HG02642 (cell line): ENCODE data around the gene IQSEC1.
A peak's percentile ranks its signal among the peaks of the same experiment; 100 is the strongest.
"Not testable (repeated sequence)": the region's sequence is repeated elsewhere in the genome, so short reads cannot be mapped to it uniquely, and the experiment has no call there.

ENCODE experiments used
- ATAC-seq: cut with Tn5 transposase; IDR thresholded peaks from one replicate; pipeline ENCODE4 v1.9.1; 2021; ENCODE audit warnings: mild to moderate bottlenecking; ENCODE audit not compliant: unreplicated experiment, poor library complexity

IQSEC1 gene

DNA sequence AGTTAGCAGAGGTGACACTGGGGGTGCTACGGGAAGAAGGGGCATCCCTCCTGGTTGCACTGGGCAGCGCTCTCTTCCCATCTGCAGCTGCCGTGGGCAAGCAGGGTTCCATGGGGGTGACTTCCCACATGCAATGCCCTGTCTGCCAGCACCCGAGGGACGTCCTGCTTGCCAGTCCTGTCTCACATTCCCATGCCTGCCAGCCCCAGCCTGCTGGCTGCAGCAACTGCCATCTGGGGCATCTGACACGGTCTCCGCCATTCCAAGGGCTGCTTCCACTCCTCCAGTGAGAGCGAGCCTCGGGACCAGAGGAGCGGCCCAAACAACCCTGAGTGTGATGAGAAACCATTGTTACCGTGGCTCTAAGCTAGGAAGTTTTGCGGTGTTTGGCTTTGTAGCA lies 186.5 kb downstream of the IQSEC1 start:
- no peak for ATAC-seq

DNA sequence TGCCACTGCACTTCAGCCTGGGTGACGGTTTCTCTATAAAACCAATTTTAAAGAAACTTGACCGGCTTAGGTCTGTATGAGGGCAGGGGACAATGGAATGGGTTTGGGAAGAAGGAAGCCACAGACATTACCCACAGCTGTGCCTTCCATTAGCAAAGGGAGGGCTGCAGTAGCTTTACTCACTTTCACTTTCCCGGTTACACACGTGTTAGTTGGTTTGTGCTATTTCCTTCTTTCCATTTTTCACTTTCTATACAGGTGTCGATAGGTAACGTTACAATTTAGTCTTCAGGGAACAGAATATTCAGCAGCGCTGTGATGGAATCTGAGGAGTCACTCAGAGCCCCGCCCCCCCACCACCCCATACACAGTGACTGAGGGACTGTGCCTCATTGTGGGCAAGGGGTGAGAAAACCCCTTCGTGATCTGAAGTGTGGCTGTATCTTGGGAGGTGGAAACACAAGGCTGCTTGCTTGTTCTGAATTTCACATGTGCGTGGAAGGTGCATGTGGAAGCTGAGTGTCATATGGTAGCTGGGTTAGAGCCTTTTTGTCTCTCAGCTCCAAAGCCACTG lies 187.0 kb downstream of the IQSEC1 start:
- peak; percentile 51 for ATAC-seq

DNA sequence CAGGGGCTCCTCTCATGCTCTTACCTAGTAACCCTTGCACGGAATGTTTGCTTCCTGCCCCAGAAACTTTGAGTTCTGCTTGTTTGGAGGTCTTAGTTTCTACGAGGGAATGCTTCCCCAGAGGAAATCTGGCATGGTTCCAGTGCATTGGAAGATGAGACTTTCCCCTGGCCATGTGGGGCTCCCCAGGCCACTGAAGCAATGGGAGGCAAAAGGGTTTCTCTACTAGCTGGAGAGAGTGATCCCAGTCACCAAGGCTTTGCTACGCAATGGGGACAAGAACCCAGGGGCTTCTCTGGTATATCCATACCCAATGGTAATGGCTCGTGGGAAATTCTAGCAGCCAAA lies 187.7 kb downstream of the IQSEC1 start:
- no peak for ATAC-seq

DNA sequence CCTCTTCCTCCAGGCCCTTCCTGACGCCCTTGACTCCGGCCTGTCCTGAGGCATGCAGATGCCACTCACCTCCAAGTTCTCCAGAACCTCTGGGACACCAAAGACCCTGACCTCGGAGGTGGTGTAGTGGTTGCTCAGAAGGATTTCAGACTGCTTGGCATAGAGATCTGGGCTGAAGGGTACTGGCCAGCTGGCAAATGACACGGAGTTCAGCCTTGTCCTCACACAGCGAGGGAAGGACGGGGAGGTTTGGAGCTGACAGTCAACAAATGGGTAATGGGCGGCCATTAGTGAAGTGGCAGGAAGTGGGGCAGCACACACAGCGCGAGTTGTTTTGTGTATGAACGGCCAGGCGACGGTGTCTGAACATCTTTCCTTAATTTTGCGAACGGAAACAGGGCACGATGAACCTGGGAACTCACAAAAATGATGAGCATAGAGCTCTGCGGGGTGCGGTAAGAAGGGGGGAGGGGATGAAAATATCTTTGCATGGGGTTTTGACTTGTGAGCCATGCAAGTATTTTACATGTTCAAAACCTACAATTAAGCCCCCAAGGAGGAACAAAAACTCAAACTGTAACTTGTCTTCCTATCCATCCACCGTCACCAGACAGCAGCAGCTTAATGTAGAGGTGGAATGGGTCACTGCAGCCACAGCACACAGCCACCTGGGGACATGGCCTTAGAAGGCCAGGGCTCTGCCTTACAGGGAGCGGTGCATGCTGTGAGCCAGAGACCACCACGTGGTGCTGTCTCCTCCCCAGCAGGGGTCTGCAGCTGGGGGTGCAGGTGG lies 188.2 kb downstream of the IQSEC1 start:
- no peak for ATAC-seq

DNA sequence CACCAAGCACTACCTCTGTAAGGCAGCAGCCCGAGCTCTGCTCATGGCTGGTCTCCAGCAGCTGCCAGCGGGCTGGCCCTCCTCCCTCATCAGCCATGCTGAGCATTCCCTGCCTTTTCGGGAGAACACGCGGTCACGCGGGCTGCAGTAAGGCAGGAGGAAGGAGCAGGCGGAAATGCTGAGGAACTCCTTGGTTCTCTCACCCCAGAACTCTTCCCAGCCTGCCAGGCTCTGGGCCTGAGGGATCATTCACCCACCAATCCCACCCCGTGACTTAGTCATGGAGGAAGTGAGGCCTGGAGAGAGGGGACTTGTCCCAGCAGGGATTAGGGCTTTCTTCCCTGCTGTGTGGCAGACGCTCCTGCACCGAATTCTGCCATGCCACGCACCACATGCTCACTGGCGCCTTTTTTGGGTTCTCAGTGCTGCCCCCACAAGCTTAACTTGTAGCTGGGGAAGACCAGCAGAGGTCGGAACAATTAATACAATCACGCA lies 189.0 kb downstream of the IQSEC1 start:
- no peak for ATAC-seq

DNA sequence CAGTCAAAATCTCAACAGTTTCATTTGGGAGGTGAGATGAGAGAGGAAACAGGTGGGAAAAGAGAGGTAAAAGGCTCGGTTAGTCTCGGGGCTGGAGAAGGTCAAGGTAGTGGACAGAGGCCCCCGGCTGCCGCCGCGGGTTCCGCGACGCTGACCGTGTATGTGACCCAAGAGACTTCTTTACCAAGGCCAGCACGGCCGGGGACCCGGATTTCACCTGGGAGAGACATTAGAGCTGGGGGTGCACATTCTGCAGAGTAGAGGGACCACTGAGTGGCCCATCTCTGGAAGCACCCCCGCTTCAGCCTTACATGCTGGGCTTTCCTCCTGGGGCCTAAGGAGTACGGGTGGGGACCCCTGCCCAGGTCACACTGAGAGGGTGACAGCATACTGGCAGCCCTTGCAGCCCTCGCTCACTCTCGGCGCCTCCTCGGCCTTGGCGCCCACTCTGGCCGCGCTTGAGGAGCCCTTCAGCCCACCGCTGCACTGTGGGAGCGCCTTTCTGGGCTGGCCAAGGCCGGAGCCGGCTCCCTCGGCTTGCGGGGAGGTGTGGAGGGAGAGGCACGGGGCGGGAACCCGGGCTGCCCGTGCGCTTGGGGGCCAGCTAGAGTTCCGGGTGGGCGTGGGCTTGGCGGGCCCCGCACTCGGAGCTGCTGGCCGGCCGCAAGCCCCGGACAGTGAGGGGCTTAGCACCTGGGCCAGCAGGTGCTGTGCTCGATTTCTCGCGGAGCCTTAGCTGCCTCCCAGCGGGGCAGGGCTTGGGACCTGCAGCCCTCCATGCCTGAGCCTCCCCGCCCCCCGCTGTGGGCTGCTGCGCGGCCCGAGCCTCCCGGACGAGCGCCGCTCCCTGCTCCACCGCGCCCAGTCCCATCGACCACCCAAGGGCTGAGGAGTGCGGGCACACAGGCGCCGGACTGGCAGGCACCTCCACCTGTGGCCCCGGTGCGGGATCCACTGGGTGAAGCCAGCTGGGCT lies 190.6 kb downstream of the IQSEC1 start:
- ATAC-seq: no peak

DNA sequence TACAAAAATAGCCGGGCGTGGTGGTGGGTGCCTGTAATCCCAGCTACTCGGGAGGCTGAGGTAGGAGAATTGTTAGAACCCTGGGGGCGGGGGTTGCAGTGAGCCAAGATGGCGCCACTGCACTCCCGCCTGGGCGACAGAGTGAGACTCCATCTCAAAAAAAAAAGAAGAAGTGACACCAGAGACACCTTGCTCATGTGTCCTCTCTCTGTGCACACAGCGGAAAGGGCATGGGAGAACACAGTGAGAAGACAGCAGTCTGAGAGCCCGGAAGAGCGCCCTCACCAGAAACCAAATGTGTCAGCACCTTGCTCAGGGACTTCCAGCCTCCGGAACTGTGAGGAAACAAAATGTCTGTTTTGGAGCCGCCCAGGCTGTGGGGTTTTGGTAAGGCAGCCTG lies 191.4 kb downstream of the IQSEC1 start:
- ATAC-seq: peak; percentile 41

DNA sequence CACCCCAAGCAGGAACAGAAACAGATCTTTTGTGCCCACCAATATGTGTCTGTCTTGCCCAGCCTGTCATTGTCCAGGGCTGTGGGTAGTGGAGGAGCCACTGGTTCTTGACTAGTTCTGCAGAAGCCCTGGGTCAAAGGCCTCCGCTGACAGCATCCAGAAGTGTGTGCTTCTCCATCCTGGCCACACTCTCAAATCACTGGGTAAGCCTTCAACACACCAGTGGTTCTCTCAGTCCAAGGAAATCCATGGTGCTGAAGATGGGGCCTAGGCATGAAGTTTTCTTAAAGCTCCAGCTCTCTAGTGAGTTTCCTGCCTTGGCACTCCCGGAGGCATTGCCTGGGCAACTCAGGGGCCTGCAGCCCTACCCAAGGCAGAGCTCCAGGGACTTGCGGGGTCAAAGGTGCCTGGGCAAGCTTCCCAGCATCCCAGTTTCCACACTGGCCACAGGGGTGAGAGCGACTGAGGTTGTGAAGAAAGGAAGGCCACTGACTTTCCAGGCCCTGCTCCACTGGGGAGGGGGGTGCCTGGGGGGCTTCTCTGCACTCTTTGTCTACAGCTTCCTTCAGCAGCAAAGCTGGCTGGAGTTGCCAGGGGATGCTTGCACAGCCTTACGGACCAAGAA lies 193.9 kb downstream of the IQSEC1 start:
- no peak for ATAC-seq

DNA sequence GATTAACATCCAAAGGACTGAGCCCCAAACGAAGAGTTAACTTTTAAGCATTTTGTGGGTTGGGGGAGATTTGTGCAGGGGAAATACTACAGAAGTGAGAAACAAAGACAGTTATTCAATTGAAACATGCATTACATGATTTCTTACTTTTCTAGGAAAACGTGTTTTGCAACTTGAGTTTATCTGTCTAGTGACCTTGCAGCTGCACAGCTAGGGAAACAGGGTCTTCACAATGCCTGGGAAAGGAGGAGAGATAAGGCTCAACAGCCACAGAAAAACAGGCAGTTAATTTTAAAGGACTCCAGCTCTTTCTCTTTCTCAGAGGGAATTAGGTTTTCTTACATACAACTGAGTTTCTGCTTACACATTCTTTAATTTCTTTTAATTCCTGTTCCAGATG lies 194.5 kb downstream of the IQSEC1 start:
- ATAC-seq: not testable (repeated sequence)

DNA sequence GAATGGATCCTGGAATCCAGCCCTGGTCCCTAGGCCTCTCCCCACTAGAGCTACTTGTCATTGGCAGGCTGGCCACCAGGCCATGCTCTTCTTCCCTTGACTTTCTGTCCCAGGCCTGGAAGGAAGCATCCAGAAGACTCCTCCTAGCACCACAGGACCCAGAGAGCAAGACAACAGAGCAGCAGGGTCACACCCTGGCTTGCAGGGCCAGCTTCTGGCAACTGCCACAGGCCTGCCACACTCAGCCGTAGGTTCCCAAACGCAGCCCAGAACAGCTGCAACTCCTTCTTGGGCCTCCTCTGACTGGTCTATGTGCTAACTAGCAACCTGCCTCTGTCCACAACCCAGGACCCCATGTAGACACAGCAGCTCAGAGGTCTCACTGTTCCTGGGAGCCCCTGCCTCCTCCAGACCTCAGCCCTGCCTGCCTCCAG lies 195.1 kb downstream of the IQSEC1 start:
- no peak for ATAC-seq

DNA sequence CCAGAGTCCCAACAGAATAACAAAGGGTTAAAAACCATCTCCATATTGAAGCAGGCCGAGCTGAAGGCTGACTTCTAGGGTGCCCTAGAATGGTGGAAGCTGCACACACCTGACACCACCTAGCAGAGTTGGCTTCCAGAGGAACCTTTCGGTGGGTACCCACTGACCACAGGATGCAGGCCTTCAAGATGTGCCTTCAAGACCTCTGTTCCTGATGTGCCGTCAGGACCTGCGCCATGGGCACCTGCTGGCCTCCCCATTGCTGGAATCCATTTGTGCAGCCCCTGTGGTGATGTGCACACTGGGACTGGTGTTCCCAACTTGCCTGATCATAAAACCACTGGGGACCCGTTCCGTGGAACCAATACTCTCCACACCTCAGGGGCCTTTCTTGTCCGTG lies 196.2 kb downstream of the IQSEC1 start:
- ATAC-seq: no peak

DNA sequence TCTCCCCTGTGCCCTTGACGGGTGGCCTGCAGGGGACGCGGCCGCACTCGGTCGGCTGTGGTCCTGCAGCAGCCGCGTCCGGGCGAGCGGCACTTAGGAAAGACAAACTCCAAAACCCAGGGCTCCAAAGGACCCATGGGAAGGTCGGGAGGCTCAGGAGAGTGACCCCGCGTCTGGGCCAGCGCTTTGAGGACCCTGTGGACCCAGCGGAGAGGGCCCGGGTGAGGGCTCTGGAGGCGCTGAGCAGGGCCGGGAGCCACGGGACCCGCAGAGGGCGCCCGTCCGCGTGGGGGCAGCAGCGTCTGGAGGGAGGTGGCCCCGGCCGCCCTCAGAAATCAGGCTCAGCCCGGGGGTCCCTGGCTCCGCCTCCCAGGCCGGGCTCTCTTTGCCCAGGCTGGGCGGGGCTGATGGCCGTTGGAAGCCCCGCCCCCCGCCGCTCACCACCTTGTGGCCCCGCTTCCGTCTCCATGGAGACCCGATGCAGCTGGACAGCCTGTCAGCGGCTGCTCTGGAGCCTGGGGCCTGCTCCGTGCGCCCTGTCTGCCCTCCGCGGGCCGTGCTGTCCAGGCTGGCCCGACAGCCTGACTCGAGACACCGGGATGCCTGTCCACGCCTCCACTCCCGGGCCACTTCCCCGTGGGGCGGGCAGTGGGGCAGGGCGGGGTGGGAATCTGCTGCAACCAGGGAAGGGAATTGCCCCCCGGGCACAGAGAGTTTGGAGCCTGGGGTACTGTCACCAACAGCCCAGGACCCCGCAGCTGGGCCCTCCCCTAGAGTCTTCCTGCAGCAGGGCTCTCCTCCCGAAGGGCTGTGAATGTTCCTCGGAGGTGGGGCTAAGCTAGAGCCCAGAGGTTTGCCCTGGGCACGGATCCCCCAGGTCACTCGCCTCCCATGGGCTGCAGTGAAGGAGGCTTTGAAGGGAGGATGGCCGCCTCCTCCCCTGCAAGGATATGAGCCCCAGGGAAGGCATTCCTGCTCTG lies 197.1 kb downstream of the IQSEC1 start:
- peak; percentile 44 for ATAC-seq

DNA sequence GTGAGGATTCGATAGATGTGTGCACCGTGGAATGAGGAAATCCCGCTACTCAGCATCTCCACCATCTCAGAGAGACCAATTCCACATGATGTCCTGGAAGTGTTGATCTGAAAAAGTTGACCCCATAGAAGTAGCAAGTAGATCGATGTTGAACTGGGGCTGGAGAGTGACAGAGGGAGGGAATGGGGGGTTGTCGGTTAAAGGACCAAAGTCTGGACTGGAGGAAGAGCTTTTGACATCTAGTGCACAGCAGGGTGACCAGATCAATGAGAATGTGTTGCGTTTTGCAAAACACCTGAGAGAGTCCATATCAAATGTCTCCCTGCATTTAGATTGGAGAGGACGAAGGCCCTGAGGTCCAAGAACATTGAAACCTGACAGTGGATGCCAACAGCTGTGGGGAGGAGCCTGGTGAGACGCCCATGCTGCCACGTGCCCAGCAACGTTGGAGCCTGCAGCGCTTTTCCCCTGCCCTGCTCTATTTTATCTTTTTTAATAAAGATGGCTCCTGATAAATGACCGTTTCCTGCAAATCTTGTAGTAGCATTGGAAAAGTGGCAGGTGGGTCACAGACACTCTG lies 201.7 kb downstream of the IQSEC1 start:
- ATAC-seq: no peak

DNA sequence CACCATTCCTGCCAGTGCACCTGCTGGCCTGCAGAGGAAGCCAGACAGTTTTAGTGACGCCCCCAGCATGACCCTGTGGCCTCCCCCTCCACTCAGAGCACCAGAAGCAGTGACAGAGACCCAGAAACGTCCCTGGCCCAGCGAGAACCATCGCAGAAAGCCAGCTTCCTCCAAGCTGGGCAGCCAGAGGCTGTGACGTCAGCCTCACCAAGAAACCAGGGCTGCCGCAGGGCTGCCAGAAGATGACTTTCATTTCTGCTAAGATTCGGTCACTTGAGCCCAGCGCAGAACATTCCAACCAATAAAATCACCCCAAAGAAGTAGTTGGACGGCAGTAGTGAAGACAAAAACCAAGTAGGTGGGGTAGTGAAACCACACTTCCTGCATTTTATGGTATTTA lies 202.3 kb downstream of the IQSEC1 start:
- no peak for ATAC-seq

DNA sequence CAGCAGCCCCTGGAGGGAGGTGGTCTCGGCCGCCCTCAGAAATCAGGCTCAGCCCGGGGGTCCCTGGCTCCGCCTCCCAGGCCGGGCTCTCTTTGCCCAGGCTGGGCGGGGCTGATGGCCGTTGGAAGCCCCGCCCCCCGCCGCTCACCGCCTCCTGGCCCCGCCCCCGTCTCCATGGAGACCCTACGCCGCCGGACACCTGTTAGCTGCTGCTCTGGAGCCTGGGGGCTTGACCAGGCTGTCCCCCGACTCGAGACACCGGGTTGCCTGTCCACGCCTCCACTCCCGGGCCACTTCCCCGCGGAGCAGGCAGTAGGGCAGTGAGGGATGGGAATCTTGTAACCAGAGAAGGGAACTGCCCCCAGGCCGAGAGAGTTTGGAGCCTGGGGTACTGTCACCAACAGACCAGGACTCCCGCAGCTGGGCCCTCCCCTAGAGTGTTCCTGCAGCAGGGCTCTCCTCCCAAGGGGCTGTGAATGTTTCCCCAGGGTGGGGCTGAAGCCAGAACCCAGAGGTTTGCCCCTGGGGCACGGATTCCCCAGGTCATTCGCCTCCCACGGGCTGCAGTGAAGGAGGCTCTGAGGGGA lies 204.1 kb downstream of the IQSEC1 start:
- peak; percentile 62 for ATAC-seq

DNA sequence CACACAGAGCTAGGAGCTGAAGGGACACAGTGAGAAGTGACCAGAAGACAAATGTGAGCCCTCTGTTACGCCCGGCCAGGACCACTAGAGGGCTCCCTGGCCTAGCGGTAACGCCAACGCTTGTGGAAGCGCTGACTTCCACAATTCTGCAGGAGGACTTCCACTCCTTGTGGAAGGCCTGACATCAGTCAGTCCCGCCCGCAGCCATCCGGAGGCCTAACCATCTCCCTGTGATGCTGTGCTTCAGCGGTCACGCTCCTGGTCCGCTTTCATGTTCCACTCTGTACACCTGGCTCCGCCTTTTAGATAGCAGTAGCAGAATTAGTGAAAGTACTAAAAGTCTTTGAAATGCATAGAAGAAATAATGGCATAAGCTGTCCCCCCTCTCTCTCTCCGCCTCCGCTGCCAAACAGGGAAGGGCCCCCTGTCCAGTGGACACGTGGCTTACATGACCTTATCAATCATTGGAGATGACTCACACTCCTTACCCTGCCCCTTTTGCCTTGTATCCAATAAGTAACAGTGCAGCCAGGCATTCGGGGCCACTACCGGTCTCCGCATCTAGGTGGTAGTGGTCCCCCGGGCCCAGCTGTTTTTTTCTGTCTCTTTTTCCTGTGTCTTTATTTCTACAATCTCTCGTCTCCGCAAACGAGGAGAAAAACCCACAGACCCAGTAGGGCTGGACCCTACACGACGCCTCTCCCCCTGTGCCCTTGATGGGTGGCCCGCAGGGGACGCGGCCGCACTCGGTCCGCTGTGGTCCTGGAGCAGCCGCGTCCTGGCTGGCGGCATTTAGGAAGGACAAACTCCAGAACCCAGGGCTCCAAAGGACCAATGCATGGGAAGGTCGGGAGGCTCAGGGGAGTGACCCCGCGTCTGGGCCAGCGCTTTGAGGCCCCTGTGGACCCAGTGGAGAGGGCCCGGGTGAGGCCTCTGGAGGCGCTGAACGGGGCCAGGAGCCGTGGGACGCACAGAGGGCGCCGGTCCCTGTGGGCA lies 204.9 kb downstream of the IQSEC1 start:
- peak; percentile 66 for ATAC-seq

DNA sequence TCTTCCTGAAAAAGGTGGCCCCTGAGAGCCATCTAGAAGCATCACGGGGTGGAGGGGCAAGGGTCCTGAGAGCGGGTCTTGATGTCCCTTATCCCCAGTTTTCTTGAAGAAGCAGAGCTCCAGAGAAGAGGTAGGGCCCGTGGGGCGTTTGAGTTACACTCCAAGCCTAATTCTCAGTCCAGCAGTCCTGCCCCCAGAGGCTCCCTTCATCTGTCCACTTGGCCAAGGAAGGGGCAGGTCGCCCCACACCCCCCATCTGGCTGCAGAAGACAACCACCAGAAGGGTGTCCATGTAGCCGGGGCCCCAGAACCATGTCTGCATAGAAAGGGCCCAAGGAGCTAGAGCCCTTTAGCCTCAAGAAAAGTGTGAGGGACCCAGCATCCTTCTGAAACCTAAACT lies 206.4 kb downstream of the IQSEC1 start:
- no peak for ATAC-seq
